ENCODE measurements around the gene TPST2.

DNA sequence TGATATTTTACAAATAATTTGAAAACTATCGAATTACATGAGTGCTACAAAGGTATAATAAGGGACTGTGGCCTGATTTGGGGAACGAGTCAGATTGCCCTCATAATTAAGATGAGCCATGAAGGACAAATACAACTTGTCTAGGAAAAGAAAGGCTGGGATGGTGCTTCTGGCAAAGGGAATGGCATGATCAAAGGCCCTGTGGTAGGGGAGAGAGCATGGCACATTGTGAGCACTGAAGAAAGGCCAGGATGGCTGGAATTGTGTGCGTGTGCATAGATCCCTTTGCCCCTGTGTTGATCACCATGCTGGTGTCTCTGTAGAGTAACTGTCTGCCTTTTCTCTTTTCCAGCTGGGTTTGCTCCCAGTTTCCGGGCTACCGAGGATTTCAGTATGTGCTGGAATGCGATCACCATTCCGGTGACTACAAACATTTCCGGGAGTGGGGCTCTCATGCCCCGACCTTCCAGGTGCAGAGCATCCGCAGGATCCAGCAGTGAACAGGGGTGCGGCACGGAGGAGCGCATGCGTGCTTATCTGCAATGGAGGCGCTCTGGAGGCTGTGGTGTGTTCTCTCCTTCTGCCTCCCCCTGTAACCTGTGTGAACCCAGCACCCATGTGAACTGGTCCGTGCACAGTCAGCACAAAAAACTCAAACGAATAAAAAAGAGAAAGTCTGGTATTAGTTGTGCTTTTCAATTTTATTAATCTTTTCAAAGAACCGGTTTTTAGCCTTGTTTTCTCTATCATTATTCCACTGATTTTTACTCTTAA lies 40.2 kb upstream of the TPST2 start:
- TF ChIP-seq, protein P1, sequence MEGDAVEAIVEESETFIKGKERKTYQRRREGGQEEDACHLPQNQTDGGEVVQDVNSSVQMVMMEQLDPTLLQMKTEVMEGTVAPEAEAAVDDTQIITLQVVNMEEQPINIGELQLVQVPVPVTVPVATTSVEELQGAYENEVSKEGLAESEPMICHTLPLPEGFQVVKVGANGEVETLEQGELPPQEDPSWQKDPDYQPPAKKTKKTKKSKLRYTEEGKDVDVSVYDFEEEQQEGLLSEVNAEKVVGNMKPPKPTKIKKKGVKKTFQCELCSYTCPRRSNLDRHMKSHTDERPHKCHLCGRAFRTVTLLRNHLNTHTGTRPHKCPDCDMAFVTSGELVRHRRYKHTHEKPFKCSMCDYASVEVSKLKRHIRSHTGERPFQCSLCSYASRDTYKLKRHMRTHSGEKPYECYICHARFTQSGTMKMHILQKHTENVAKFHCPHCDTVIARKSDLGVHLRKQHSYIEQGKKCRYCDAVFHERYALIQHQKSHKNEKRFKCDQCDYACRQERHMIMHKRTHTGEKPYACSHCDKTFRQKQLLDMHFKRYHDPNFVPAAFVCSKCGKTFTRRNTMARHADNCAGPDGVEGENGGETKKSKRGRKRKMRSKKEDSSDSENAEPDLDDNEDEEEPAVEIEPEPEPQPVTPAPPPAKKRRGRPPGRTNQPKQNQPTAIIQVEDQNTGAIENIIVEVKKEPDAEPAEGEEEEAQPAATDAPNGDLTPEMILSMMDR (IDR thresholded peaks at IDR 0.05), result no peak
- no peak for TF ChIP-seq POLR2A (IDR thresholded peaks at IDR 0.05)

Data from testis (tissue), 2 donors.